Endometrial microvascular endothelial cells (primary cell): ENCODE results near the gene CCNG2. TPM values are rescaled to one million over a fixed set of nuclear protein-coding genes. Genes with fewer than 3 reads are reported as not detected.

Experiments
- in situ Hi-C: cut with HindIII; loops from 2 replicates; pipeline ENCODE4 v1.10.0; 2017; ENCODE audit warnings: low sequenced_read_pairs, low pct_unique_long_range_greater_than_20kb; ENCODE audit errors: inconsistent ontology term
- total RNA-seq: library from RNA; depleted of rRNA; stranded (reverse); fragments of >200 nt; gene quantifications from one replicate; pipeline ENCODE4 v1.2.3, GENCODE V29; 2015; ENCODE audit errors: inconsistent ontology term

CCNG2 gene
- total RNA-seq, 1 donor from 2014 or later, result 8.5 TPM

DNA sequence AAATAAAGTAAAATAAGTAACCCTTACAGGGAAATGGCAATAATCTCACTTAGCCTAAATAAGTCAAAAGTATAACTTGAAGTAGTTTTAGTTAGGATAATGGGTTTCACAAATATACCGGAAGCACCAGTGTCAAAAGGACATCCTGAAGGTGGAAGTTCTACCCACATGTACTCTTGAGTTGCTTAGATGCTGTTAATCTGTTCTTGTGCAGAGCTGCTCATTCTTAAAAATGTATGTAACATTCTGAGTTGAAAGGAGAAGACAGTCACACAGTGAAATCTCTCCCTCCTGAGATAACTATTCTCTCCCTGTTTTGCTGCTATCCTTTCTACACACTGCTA, 11.2 kb upstream of the CCNG2 start:
- in situ Hi-C loops, result no loop called here

DNA sequence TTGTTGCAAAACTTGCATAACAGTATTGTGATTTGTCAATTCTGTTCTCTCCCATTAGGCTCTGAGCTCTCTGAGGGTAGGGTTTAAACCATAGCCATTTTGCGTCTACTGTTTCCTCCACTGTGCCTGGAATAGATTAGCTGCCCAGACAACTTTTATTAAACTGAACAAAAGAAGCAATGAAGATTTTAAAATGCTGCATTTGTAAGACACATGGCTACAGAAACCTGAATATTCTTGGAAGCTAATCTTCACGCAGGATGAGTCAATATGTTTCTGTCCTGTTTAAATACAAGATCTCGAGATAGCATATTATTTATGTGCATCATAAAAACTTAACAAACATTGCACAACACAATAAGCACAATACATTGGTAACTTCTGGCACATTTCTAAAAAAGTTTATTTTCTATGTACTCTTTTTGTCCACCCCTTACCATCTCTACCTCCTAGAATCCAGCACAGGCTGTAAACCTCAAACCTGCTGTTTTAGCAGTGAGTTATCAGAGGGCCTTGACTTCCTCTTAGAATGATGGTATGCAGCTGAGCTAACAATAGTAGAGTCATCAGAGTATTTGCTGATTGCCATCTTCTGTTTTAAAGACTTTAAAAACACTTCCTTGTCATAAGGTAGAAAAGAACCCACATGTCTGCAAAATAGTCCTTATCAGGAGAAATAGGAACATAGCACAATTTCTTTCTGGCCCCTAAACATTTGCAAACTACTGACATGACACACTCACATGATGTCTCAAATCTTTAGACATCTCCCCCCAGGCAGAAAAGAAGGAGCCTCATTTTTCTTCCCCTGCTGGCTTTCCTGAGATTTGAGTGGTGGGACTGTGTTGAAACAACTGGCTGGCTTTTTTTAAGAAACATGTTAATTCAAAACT, 10.6 kb upstream of the CCNG2 start:
- in situ Hi-C loops, result no loop called here

DNA sequence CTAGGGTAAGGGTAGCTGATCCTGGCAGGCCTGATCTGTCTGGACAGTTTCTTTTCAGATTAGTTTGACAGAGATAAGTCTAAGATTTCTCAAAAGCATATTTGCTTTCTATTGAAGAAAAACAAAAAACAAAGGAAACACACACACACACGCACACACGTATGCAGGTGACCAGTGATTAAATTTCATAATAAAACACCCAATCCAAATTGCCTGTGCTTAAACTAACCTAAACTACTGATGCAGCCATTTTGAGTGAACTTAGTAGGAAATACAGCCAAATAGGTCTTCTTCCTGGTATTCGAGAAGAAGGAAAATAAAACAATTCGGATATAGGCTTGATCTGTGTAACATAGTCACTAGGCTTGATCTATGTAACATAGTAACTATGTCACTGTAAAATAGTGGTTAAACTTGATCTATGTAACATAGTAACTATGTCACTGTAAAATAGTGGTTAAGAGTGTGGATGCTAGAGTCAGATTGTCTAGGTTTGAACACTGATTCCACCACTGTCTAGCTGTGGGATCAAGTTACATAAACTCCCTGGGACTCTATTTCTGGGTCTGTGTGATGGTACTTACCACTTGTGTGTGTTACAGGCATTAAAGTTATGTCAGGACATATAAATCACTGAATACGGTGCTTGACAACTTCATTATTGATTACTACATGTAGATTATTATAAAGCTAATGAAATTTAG, 9.8 kb upstream of the CCNG2 start:
- in situ Hi-C loops, result no loop called here

DNA sequence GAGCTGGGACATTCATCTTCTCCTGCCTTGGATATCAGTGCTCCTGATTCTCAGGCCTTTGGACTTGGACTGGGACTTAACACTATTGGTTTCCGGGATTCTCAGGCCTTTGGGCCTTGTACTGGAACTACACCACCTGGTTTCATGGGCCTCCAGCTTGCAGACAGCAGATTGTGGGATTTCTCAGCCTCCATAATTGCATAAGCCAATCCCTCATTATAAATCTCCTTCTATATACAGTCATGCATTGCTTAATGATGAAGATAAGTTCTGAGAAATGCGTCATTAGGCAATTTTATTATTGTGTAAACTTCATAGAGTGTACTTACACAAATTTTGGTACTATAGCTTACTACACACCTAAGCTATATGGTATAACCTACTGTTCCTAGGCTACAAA, 8.9 kb upstream of the CCNG2 start:
- in situ Hi-C loops, result no loop called here

DNA sequence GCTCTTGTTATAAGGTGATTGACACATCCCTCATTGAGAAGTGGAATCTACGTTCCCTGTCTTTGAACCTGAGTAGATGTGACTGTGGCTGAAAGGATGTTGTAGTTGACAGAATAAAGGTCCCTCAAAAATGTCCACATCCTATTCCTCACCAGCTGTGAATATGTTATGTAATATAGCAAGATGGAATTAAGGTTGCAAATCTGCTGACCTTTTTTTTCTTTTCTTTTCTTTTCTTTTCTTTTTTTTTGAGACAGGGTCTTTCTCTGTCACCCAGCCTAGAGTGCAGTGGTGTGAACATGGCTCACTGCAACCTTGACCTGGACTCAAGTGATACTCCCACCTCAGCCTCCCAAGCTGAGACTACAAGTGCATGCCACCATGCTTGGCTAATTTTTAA, 7.2 kb upstream of the CCNG2 start:
- in situ Hi-C loops, result loop anchor here (25.0 kb wide), 1 partner anchor 712 kb away; the partner anchor contains the start of gene SHROOM3

DNA sequence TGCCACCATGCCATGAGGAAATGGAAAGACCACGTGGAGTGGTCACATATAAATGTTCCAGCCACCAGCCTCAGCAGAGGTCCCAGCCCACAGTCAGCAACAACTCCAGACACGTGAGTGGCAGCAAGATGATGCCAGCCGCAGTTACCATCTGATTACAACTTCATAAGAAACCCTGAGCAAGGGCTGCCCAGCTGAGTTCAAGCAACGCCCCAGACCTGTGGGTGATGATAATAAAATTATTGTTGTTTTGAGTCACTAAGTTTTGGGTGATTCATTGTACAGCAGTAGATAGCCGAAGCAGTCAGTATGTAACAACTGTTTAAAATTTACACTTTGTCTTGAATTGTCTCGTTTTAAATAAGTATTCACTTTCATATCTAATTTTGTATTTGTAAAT, 5.8 kb upstream of the CCNG2 start:
- in situ Hi-C loops, result loop anchor here (25.0 kb wide), 1 partner anchor 714 kb away; the partner anchor contains the start of gene SHROOM3

DNA sequence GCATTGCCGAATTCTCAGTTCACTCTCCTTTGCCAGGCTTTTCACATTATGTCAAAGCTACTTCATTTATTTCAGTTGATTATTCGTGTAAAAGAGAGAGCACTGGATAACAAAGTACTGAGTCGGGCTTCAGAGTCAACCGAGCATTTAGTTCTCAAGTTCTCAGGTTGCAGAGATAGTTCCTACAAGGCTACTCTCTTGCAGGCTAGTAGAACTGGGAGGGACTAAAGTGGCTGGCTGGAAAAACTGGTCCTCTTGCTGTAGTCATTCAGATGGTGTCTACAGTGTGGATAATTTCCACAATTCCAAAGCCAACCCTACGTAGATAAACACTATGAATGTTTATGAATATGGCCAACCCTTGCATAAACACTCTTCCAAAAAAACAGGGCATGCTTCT, 4.6 kb upstream of the CCNG2 start:
- in situ Hi-C loops, result loop anchor here (25.0 kb wide), 1 partner anchor 715 kb away; the partner anchor contains the start of gene SHROOM3

DNA sequence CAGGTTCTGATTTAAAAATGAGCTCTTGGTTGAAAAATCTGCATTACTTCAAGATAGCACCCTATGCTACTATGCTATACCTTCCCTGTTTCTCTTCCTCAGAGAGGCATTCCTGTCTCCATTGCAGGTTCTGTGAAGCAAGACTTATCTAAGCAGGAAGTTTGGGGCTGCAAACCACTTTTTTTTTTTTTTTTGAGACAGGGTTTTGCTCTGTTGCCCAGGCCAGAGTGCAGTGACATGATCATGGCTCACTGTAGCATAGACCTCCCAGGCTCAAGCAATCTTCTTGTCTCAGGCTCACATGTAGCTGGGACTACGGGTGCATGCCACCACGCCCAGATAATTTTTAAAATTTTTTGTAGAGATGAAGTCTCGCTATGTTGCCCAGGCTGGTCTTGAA, 4.0 kb upstream of the CCNG2 start:
- in situ Hi-C loops, result loop anchor here (25.0 kb wide), 1 partner anchor 716 kb away; the partner anchor contains the start of gene SHROOM3

DNA sequence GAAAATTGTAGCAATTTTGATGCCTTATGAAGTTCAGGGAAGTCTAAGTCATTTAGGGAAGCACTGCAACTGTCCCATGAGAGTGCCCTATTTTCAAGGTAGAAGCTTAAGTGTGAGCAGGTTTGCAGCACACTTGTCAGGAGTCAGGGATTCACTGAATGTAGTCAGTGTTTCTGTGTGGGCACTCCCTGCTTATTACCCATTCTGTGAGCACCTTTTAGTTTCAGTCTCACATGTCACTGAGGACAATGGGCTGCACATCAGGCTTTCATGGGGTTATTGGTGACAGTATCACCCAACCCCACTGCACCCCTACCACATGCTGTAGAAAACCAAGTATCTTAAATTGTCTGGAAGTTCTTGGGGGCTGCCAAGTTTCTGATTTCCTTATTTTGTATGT, 2.9 kb upstream of the CCNG2 start:
- in situ Hi-C loops, result loop anchor here (25.0 kb wide), 1 partner anchor 717 kb away; the partner anchor contains the start of gene SHROOM3

DNA sequence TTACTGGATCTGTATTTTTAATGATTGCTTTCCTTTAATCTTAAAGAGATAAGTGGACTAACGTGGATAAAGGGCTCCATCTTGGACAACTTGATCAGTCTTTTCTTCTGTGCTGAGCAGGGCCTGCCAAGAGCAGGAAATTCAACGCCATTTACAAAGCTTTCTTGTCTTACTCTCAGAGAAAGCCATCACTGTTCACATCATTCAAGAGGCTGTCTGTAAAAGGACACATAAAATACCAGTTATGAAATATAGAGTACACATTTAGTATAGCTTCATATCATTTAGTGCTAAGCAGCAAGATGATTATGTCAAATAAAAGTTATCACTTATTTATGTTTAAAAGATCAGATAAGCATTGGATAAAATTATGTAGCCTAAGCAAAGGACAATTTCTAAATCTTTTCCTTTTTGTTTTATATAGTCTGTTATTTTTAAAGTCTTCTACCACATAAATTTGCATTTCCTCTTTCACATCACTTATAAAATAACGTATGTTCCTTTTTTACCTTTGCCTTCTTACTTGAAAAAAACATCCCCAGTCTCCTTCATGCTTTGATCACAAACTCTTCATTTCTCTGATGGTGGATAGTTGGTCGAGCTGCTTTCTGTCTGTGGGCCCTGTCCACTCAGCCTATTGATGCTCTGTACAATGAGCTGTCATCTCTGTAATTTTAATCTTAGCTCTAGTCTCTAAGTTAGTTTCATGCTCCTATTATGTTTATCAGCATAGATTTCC, 2.1 kb upstream of the CCNG2 start:
- in situ Hi-C loops, result loop anchor here (25.0 kb wide), 1 partner anchor 718 kb away; the partner anchor contains the start of gene SHROOM3

DNA sequence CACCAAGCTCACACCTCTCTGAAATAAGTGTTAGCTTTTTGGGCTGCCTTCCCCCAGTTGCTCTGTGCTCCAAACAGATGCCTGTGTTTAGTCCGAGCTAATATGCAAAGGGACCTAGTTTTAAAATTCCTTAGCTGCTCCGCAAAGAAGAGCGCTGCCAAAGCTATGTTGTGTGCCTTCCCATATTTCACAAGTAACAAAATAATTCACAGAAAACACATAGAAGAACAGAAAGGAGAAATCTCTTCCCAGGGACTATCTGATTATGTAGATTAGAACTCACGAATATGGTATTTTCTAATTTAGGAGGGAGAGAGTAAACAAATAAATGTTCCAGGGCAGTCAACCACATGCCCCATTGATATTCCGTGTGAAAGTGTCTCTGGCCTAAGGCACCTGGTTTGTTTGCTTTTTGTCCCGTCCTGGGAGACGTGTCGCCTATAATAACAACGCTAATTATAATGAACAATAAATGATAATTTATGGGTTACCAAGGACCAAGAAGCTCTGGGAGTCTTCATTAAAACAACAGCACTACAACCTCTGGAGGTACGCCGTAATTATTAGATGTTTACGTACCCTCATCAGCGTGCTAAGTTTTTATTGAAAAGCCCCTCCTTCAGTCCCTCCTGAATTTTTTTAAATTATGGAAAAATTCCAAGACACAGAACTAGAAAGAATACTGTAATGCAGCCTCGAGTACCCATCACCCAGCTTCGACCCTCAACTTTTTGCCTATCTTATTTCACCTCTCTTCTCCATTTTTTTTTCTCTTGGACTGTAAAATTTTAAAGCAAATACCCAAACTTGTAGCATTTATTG, 1.2 kb upstream of the CCNG2 start:
- in situ Hi-C loops, result loop anchor here (25.0 kb wide), 1 partner anchor 719 kb away; the partner anchor contains the start of gene SHROOM3

DNA sequence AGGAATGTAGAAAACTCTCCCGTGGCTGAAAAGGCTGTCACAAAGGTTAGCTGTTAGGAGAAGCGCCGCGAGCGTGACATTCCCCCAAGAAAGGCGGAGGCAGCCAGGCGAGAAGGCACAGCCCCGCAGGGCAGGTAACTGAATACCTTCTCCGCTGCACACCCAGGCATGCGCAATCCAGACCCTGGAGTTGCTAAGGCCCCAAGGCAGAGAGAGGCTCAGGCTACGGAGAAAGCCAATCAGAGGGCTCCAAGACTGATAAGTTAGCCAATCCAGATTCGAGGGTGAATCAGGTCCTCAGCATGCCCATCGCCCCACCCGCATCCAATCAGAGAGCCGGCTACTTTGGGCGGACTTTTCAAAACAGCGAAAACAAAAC, 485 bp upstream of the CCNG2 start:
- in situ Hi-C loops, result loop anchor here (25.0 kb wide), 1 partner anchor 719 kb away; the partner anchor contains the start of gene SHROOM3

DNA sequence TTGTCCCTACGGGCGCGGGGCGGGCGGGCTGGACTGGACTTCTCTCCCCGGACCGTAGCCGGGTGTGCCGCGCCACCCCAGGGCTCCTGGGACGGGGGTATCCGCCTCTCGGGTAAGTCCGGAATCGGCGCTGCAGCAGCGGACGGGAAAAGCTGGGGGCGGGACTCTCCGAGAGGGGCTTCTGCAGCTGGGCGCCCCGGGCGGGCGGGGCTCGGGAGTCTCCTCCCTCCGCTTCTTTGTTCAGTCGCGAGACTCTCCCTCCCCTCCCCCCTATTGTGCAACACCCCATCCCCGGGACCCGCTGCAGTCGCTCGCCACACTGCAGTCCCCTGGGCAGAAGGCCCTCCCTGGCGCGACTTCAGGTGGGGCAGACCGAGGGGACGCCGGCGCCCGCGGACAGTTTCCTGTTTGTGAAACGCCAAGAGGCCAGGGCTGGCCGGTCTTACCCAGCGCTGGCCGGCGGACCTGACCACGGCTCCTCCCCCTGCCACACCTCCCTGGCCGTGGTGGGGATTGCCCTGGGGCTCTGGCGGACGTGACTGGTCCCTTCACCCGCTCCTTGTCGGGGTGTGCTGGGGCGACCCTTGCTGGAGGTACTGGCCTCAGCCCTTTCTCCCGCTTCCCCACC, 966 bp downstream of the CCNG2 start:
- in situ Hi-C loops, result loop anchor here (25.0 kb wide), 1 partner anchor 721 kb away; the partner anchor contains the start of gene SHROOM3

DNA sequence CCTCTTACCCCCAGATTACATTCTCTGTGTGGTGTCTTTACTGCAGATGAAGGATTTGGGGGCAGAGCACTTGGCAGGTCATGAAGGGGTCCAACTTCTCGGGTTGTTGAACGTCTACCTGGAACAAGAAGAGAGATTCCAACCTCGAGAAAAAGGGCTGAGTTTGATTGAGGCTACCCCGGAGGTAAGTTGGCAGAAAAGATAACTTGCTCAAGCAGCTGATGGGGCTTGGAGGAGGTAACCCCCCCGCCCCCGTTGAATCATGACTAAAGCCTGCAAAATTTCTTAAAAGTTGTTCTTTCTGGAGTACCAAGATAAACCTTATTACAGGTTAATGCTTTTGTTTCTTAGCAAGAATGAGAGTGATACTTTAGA, 1.5 kb downstream of the CCNG2 start:
- in situ Hi-C loops, result loop anchor here (25.0 kb wide), 1 partner anchor 721 kb away; the partner anchor contains the start of gene SHROOM3

DNA sequence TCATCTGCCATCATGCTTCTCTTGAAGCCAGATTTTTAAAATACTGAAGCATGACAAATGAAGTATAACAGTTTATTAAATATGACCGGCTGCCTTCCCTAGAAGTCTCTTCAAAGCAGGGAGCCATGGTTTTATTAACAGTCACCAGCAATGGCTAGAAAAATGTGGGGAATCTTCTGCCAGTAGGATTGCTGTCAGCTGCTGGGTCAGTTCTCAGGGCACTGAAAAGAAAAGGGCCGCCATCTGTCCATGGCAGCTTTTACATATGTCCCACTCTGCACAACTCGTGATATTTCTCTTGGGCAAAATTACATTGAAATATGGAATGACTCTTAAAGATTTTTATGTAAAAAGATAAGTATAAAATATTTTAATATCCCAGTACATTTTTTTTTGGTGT, 2.8 kb downstream of the CCNG2 start:
- in situ Hi-C loops, result loop anchor here (25.0 kb wide), 1 partner anchor 723 kb away; the partner anchor contains the start of gene SHROOM3

DNA sequence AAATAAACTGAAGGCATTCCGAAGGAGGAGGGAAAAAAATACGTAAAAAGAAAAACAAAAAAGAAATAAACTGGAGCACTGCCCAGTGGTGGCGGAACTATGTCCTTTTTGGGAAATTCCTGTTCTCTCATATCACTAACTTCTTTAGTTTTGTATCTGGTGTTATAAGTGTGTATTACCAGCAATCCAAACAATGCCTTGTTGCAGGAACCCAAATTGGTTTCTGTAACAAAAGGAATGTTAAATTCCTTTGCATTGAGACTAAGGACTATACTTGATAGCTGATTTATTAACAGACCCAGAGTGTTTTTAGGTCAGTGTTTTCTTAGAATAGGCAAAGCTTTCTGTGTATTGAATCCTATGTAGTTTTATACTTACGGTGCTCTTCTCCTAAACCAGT, 6.6 kb downstream of the CCNG2 start:
- in situ Hi-C loops, result loop anchor here (25.0 kb wide), 1 partner anchor 726 kb away; the partner anchor contains the start of gene SHROOM3

DNA sequence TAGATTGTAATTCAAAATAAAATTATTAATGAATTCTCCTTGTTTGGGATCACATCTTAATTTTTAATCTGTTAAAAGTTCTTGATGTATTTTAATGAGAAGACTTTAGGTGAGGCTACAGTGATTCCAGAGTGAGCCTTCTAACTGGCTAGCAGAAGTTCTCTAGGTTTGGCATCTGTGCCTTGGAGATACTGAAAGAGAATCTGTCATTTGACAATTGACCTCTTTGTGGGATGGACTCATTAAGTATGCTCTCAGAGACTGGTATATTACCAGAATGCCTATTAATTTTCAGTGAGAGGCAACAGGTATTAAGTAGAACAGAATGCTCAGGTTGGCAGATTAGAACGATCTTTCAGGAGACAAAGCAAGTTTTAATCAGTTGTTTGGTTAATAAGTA, 10.2 kb downstream of the CCNG2 start:
- in situ Hi-C loops, result loop anchor here (25.0 kb wide), 1 partner anchor 730 kb away; the partner anchor contains the start of gene SHROOM3
